HG03095 (cell line): Measurements from ENCODE around the gene COL4A1.

Experiments used
- ATAC-seq: cut with Tn5 transposase; IDR thresholded peaks from one replicate; pipeline ENCODE4 v1.9.1; 2021; ENCODE audit warnings: moderate library complexity; ENCODE audit not compliant: unreplicated experiment

COL4A1 gene

GRCh38 chr13:110206996-110207395 is 100.0 kb downstream of the COL4A1 start:
- ATAC-seq, result no peak

- ATAC-seq, result no peak
These were observed 100.8 kb downstream of the COL4A1 start for GRCh38 chr13:110206185-110206584.

GRCh38 chr13:110201114-110201513 is 105.8 kb downstream of the COL4A1 start:
- no peak for ATAC-seq

GRCh38 chr13:110200276-110200870 is 106.6 kb downstream of the COL4A1 start:
- no peak for ATAC-seq

GRCh38 chr13:110199046-110199831 is 107.7 kb downstream of the COL4A1 start:
- ATAC-seq, result no peak

- ATAC-seq, result no peak
These were observed 109.5 kb downstream of the COL4A1 start for GRCh38 chr13:110197471-110197870.

- no peak for ATAC-seq
These were observed 109.9 kb downstream of the COL4A1 start for GRCh38 chr13:110197026-110197425.

GRCh38 chr13:110195547-110196485 is 111.1 kb downstream of the COL4A1 start:
- no peak for ATAC-seq

- ATAC-seq, result no peak
These were observed 112.5 kb downstream of the COL4A1 start for GRCh38 chr13:110194451-110194850.

- ATAC-seq, result no peak
These were observed 113.5 kb downstream of the COL4A1 start for GRCh38 chr13:110193491-110193890.

- ATAC-seq, result no peak
These were observed 114.5 kb downstream of the COL4A1 start for GRCh38 chr13:110192472-110192871.

GRCh38 chr13:110187641-110188161 is 119.3 kb downstream of the COL4A1 start:
- ATAC-seq, result no peak

- no peak for ATAC-seq
These were observed 120.6 kb downstream of the COL4A1 start for GRCh38 chr13:110186231-110186855.

- no peak for ATAC-seq
These were observed 121.3 kb downstream of the COL4A1 start for GRCh38 chr13:110185696-110186095.

GRCh38 chr13:110183910-110184309 is 123.0 kb downstream of the COL4A1 start:
- no peak for ATAC-seq

GRCh38 chr13:110182461-110182860 is 124.5 kb downstream of the COL4A1 start:
- ATAC-seq, result no peak

- ATAC-seq, result no peak
These were observed 125.0 kb downstream of the COL4A1 start for GRCh38 chr13:110182003-110182402.

- no peak for ATAC-seq
These were observed 127.2 kb downstream of the COL4A1 start for GRCh38 chr13:110179857-110180147.

GRCh38 chr13:110179116-110179856 is 127.7 kb downstream of the COL4A1 start:
- ATAC-seq, result no peak

- no peak for ATAC-seq
These were observed 129.2 kb downstream of the COL4A1 start for GRCh38 chr13:110177790-110178189.
